Measurements from ENCODE around the gene PDILT.

The PDILT gene

DNA sequence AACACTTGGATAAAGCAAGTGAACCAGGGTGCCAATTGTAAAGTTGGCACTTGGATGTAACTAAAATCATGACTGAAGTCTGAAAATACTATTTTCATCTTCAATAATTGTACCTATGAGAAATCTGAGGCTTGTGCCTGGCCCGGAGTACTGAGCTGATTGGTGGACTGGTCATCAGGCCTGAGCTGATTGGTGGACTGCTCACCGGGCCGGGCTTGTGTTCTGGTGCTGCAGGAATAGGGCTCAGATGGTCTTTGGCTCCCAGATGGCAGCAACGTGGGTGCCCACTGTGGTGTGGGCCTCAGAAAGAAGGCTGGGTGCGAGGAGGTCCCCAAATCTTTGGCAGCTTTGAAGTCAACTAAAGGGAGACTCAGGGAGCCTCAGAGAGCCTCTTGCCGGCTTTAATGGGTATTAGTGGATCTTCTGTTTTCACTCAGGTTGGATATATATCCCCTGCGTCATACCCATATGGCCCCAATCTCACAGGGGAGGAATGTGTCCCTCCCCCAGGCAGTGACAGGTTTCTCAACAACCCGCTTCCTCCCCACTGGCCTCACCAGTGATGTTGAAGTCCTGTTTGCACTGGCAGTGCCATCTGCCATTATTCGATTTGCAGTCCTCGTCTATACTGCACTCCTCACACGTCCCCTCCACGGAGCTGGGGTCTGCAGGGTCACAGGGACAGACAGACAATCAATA lies 56.7 kb downstream of the PDILT start (continued):
- TF ChIP-seq, protein P1, sequence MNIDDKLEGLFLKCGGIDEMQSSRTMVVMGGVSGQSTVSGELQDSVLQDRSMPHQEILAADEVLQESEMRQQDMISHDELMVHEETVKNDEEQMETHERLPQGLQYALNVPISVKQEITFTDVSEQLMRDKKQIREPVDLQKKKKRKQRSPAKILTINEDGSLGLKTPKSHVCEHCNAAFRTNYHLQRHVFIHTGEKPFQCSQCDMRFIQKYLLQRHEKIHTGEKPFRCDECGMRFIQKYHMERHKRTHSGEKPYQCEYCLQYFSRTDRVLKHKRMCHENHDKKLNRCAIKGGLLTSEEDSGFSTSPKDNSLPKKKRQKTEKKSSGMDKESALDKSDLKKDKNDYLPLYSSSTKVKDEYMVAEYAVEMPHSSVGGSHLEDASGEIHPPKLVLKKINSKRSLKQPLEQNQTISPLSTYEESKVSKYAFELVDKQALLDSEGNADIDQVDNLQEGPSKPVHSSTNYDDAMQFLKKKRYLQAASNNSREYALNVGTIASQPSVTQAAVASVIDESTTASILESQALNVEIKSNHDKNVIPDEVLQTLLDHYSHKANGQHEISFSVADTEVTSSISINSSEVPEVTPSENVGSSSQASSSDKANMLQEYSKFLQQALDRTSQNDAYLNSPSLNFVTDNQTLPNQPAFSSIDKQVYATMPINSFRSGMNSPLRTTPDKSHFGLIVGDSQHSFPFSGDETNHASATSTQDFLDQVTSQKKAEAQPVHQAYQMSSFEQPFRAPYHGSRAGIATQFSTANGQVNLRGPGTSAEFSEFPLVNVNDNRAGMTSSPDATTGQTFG (tag by site-specific recombination; IDR thresholded peaks at IDR 0.05; ENCODE audit: borderline replicate concordance): no peak
- no peak for TF ChIP-seq ZNF302 (tag by site-specific recombination; IDR thresholded peaks at IDR 0.05; ENCODE audit: low read depth)
- no peak for TF ChIP-seq ZIC2 (tag by site-specific recombination; IDR thresholded peaks at IDR 0.05)

DNA sequence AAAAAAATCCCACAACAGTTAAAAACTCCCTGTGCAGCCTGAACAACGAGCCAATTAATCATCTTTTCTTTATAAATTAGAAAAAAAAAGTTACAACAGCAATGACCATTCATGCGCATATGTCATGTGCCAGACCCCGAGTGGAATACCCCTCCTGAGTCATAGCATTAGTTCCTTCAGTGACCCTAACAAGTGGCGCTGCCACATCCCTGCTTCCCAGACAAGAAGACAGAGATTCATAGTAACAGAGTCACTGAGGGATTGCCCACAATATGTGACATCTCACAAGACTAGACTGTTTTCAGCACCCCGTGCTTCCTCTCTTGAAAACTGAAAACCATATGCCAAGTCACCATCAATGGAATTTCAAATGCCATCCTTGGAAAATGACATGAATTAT lies 59.9 kb downstream of the PDILT start:
- ChIA-PET POLR2A (no interaction called here), CTCF (no interaction called here)
- Histone ChIP-seq H3K36me3 (ENCODE audit: control insufficient read depth in 2 of 2, insufficient read depth in 1 of 2, low read length in 2 of 2) (no peaks in the 10 kb centered on the region), H3K9me3 (ENCODE audit: control insufficient read depth, insufficient read depth, low read depth, low read length) (no peaks in the 10 kb centered on the region), H3K4me1 (ENCODE audit: control insufficient read depth, insufficient read depth, low read length) (no peaks in the 10 kb centered on the region), H3K27ac (ENCODE audit: extremely low read depth, low read depth, low read length) (no peak overlapping the region), H3K4me3 (ENCODE audit: low read depth, low read length) (no peak overlapping the region)
- TF ChIP-seq, protein P2, sequence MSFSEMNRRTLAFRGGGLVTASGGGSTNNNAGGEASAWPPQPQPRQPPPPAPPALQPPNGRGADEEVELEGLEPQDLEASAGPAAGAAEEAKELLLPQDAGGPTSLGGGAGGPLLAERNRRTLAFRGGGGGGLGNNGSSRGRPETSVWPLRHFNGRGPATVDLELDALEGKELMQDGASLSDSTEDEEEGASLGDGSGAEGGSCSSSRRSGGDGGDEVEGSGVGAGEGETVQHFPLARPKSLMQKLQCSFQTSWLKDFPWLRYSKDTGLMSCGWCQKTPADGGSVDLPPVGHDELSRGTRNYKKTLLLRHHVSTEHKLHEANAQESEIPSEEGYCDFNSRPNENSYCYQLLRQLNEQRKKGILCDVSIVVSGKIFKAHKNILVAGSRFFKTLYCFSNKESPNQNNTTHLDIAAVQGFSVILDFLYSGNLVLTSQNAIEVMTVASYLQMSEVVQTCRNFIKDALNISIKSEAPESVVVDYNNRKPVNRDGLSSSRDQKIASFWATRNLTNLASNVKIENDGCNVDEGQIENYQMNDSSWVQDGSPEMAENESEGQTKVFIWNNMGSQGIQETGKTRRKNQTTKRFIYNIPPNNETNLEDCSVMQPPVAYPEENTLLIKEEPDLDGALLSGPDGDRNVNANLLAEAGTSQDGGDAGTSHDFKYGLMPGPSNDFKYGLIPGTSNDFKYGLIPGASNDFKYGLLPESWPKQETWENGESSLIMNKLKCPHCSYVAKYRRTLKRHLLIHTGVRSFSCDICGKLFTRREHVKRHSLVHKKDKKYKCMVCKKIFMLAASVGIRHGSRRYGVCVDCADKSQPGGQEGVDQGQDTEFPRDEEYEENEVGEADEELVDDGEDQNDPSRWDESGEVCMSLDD (tag by site-specific recombination; IDR thresholded peaks at IDR 0.05): no peak
- no peak for TF ChIP-seq ZFHX2 (tag by site-specific recombination; conservative IDR thresholded peaks at IDR 0.05)
- no peak for TF ChIP-seq ZNF24 (tag by site-specific recombination; IDR thresholded peaks at IDR 0.05)
- no peak for TF ChIP-seq MYNN (tag by site-specific recombination; IDR thresholded peaks at IDR 0.05; ENCODE audit: borderline replicate concordance)

DNA sequence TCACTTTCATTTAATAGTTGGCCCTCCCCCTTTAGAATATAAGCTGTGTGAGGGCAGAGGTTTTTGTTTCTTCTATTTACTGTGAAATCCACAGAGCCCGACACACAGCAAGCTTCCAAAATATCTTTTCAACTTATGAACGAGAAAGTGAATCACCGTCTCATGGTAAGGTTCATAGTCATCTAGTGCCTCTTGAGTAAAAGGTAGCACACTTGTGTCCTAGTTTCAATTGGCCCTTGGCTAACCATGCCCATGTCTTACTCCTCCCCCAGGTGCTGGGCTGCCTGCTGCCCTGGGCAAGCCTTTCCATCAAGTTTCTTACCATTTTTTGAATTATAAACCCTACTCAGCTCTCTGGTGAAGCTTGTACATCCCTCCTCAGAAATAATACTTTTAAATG lies 64.8 kb downstream of the PDILT start:
- H3K36me3 ChIP-seq (ENCODE audit: control insufficient read depth in 2 of 2, insufficient read depth in 1 of 2, low read length in 2 of 2): no peaks in the 10 kb centered on the region
- H3K9me3 ChIP-seq (ENCODE audit: control insufficient read depth, insufficient read depth, low read depth, low read length): no peaks in the 10 kb centered on the region
- no peak overlapping the region for H3K4me3 ChIP-seq (ENCODE audit: low read depth, low read length)
- H3K27ac ChIP-seq (ENCODE audit: extremely low read depth, low read depth, low read length): no peak overlapping the region
- ChIA-PET POLR2A (no interaction called here), CTCF (interaction anchor here (1.1 kb wide), 1 partner anchor 20 kb away, joined by 4 read pairs; no protein-coding TSS in a partner anchor)
- H3K4me1 ChIP-seq (ENCODE audit: control insufficient read depth, insufficient read depth, low read length): peaks cover 8% of the 10 kb centered on the region; the same call in 1 of the 2 replicates
- TF ChIP-seq ZNF23 (tag by site-specific recombination; IDR thresholded peaks at IDR 0.05; ENCODE audit: borderline replicate concordance) (no peak), BCL11A (tag by site-specific recombination; IDR thresholded peaks at IDR 0.05; ENCODE audit: low read depth) (no peak), ZNF501 (tag by site-specific recombination; IDR thresholded peaks at IDR 0.05) (no peak), ZNF184 (tag by site-specific recombination; IDR thresholded peaks at IDR 0.05) (no peak), ZNF544 (tag by site-specific recombination; IDR thresholded peaks at IDR 0.05) (no peak), ZNF626 (tag by site-specific recombination; IDR thresholded peaks at IDR 0.05) (no peak), IKZF3 (tag by site-specific recombination; IDR thresholded peaks at IDR 0.05) (no peak), ZNF223 (tag by site-specific recombination; IDR thresholded peaks at IDR 0.05) (no peak), ZNF404 (tag by site-specific recombination; IDR thresholded peaks at IDR 0.05) (no peak)
- TF ChIP-seq, protein P3, sequence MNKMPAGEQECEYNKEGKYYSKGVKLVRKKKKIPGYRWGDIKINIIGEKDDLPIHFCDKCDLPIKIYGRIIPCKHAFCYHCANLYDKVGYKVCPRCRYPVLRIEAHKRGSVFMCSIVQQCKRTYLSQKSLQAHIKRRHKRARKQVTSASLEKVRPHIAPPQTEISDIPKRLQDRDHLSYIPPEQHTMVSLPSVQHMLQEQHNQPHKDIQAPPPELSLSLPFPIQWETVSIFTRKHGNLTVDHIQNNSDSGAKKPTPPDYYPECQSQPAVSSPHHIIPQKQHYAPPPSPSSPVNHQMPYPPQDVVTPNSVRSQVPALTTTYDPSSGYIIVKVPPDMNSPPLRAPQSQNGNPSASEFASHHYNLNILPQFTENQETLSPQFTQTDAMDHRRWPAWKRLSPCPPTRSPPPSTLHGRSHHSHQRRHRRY (tag by site-specific recombination; IDR thresholded peaks at IDR 0.05): no peak

Data from HEK293 (cell line).